ENCODE results near the gene LY9.

DNA sequence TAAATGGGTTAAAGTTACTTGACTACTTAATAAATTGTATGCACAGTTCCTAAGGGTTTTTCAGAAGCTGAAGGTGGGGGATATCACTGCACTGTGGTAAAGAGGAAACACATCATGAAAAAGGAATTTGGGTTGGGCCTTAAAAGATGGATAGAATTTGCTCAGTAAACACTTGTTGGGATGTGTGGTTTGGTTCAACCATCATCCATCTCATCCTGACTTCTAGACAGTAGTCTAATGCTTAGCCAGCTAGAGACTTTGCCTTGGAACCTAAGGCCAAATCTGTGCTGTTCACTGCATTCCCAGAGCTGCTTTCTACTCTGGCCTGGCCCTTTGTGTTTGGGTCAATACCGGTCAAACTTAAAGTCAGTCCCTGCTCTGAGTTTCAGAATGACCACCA, 30.6 kb downstream of the LY9 start:
- TF ChIP-seq, protein P1, sequence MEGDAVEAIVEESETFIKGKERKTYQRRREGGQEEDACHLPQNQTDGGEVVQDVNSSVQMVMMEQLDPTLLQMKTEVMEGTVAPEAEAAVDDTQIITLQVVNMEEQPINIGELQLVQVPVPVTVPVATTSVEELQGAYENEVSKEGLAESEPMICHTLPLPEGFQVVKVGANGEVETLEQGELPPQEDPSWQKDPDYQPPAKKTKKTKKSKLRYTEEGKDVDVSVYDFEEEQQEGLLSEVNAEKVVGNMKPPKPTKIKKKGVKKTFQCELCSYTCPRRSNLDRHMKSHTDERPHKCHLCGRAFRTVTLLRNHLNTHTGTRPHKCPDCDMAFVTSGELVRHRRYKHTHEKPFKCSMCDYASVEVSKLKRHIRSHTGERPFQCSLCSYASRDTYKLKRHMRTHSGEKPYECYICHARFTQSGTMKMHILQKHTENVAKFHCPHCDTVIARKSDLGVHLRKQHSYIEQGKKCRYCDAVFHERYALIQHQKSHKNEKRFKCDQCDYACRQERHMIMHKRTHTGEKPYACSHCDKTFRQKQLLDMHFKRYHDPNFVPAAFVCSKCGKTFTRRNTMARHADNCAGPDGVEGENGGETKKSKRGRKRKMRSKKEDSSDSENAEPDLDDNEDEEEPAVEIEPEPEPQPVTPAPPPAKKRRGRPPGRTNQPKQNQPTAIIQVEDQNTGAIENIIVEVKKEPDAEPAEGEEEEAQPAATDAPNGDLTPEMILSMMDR (IDR thresholded peaks at IDR 0.05) = no peak
- TF ChIP-seq POLR2A (IDR thresholded peaks at IDR 0.05) = no peak
